GM23338 (cell line): ENCODE data around the gene INO80B. TPM values are rescaled to one million over a fixed set of nuclear protein-coding genes. Genes with fewer than 3 reads are reported as not detected.

Experiments
- ATAC-seq: fragments of 200-7000 bp; cut with Tn5 transposase; 3 replicates; pipeline ENCODE4 v1.9.1; 2020
- DNase-seq: peaks from one replicate; pipeline ENCODE4 v3.0.0-alpha.2; 2015; ENCODE audit warnings: low spot score
- H2AFZ ChIP-seq: fragments of 200-600 bp; sonication (generic); 2 replicates; pipeline ENCODE4 v1.8.0; 2016; ENCODE audit warnings: antibody characterized with exemption, mild to moderate bottlenecking, moderate library complexity
- H3F3A ChIP-seq: fragments of 200-600 bp; sonication (generic); replicated peaks from 2 replicates; pipeline ENCODE4 v1.8.0; 2017; ENCODE audit warnings: antibody characterized with exemption, mixed run types, low read depth
- H3K27ac ChIP-seq: fragments of 200-600 bp; sonication (generic); 2 replicates; pipeline ENCODE4 v1.6.1; 2016; ENCODE audit warnings: low read depth
- H3K27me3 ChIP-seq: fragments of 200-600 bp; sonication (generic); 2 replicates; pipeline ENCODE4 v1.8.0; 2016; ENCODE audit warnings: mild to moderate bottlenecking, mixed run types, moderate library complexity; ENCODE audit not compliant: insufficient read depth
- H3K36me3 ChIP-seq: fragments of 200-600 bp; sonication (generic); 2 replicates; pipeline ENCODE4 v1.8.0; 2016; ENCODE audit warnings: mild to moderate bottlenecking; ENCODE audit not compliant: insufficient read depth
- H3K4me1 ChIP-seq: fragments of 200-600 bp; sonication (generic); 2 replicates; pipeline ENCODE4 v1.8.0; 2016; ENCODE audit warnings: mild to moderate bottlenecking, moderate library complexity; ENCODE audit not compliant: insufficient read depth
- H3K4me2 ChIP-seq: fragments of 200-600 bp; sonication (generic); 2 replicates; pipeline ENCODE4 v1.7.1; 2017; ENCODE audit warnings: mixed run types
- H3K4me3 ChIP-seq: fragments of 200-600 bp; sonication (generic); 2 replicates; pipeline ENCODE4 v1.6.1; 2016; ENCODE audit warnings: mixed run types
- H3K79me2 ChIP-seq: fragments of 200-600 bp; sonication (generic); replicated peaks from 2 replicates; pipeline ENCODE4 v1.8.0; 2017; ENCODE audit warnings: mild to moderate bottlenecking; ENCODE audit not compliant: insufficient read depth
- H3K9me2 ChIP-seq: fragments of 200-600 bp; sonication (generic); 2 replicates; pipeline ENCODE4 v1.8.0; 2017; ENCODE audit not compliant: insufficient read depth
- H4K20me1 ChIP-seq: fragments of 200-600 bp; sonication (generic); replicated peaks from 2 replicates; pipeline ENCODE4 v1.8.0; 2017; ENCODE audit warnings: mild to moderate bottlenecking; ENCODE audit not compliant: insufficient read depth
- H3K27ac Mint-ChIP-seq: 2 replicates; pipeline ENCODE4 v1.8.0; 2020; ENCODE audit warnings: inconsistent platforms, mild to moderate bottlenecking, moderate library complexity, mixed read lengths
- H3K27me3 Mint-ChIP-seq: 3 replicates; pipeline ENCODE4 v1.8.0; 2022; ENCODE audit warnings: low read depth, mild to moderate bottlenecking, moderate library complexity, mixed read lengths, inconsistent platforms; ENCODE audit not compliant: insufficient read depth, poor library complexity
- H3K36me3 Mint-ChIP-seq: 3 replicates; pipeline ENCODE4 v1.8.0; 2021; ENCODE audit warnings: low read depth, mild to moderate bottlenecking, inconsistent platforms, moderate library complexity, mixed read lengths
- H3K4me1 Mint-ChIP-seq: 3 replicates; pipeline ENCODE4 v1.8.0; 2020; ENCODE audit warnings: mild to moderate bottlenecking, inconsistent platforms, mixed read lengths
- H3K4me3 Mint-ChIP-seq: 3 replicates; pipeline ENCODE4 v1.8.0; 2021; ENCODE audit warnings: moderate library complexity, mild to moderate bottlenecking, inconsistent platforms, mixed read lengths
- H3K9me3 Mint-ChIP-seq: 3 replicates; pipeline ENCODE4 v1.8.0; 2020; ENCODE audit warnings: moderate library complexity, mild to moderate bottlenecking, inconsistent platforms, mixed read lengths
- CREB1 ChIP-seq: fragments of 250-450 bp; sonication (Bioruptor Pico); IDR thresholded peaks from 2 replicates; pipeline ENCODE4 v1.5.0; 2020; ENCODE audit warnings: low read depth, mild to moderate bottlenecking, moderate library complexity
- ETS1 ChIP-seq: IDR thresholded peaks from 2 replicates; pipeline ENCODE4 v1.6.1; 2016; ENCODE audit warnings: antibody characterized with exemption
- NANOG ChIP-seq: IDR thresholded peaks from 2 replicates; pipeline ENCODE4 v1.6.1; 2016; ENCODE audit warnings: antibody characterized with exemption, borderline replicate concordance
- POLR2AphosphoS5 ChIP-seq: IDR thresholded peaks from 2 replicates; pipeline ENCODE4 v1.6.1; 2016; ENCODE audit warnings: antibody characterized with exemption, low read depth
- REST ChIP-seq: IDR thresholded peaks from one replicate; pipeline ENCODE4 v1.6.1; 2018; ENCODE audit warnings: antibody characterized with exemption; ENCODE audit not compliant: unreplicated experiment
- STAT1 ChIP-seq: IDR thresholded peaks from one replicate; pipeline ENCODE4 v1.6.1; 2016; ENCODE audit warnings: antibody characterized with exemption; ENCODE audit not compliant: unreplicated experiment
- ZNF331 ChIP-seq: fragments of 250-450 bp; sonication (Bioruptor Pico); IDR thresholded peaks from 2 replicates; pipeline ENCODE4 v1.5.0; 2020; ENCODE audit warnings: low read depth, mild to moderate bottlenecking, moderate library complexity
- long read RNA-seq: library from polyadenylated mRNA; unstranded; transcript quantifications from one replicate; pipeline ENCODE4 v2.0.0, GENCODE V29; 2020; ENCODE audit not compliant: unreplicated experiment
- polyA plus RNA-seq: library from polyadenylated mRNA; unstranded; fragments of >200 nt; fragmentation: Nextera tagmentation; extraction: Ambion mirVana; gene quantifications from 2 replicates; pipeline ENCODE4 v1.2.1, GENCODE V29; 2016
- total RNA-seq: library from RNA; depleted of rRNA; stranded (reverse); fragments of >200 nt; shearing (Covaris generic); gene quantifications from 2 replicates; pipeline ENCODE4 v1.2.3, GENCODE V29; 2014; rRNA removed

INO80B gene
- total RNA-seq (17.5 and 21.8 TPM in 2 replicates), polyA plus RNA-seq (5.1 and 6.1 TPM in 2 replicates)
- long read RNA-seq, result 0 reads

GRCh38 chr2:74454654-74455511 is at the start of gene INO80B:
TSS of gene INO80B (plus strand) at chr2:74455087. CDS start at chr2:74455117, 30 bp downstream.
- Histone ChIP-seq H3K27ac (no peak within 1 kb of the TSS), H4K20me1 (no peaks in the 10 kb centered on the region), H3K79me2 (peaks cover 5% of the 10 kb centered on the region), H3K36me3 (no peaks in the 10 kb centered on the region), H2AFZ (peak within 1 kb of the TSS; percentile 56), H3K27me3 (no peaks in the 10 kb centered on the region), H3K4me3 (peak within 1 kb of the TSS; percentile 84), H3K4me2 (peak within 1 kb of the TSS; percentile 88), H3K9me2 (no peaks in the 10 kb centered on the region), H3K4me1 (peaks cover 17% of the 10 kb centered on the region), H3F3A (peaks cover 9% of the 10 kb centered on the region)
- no peaks in the 10 kb centered on the region; the same call in 1 of the 3 replicates for H3K36me3 Mint-ChIP-seq
- H3K27ac Mint-ChIP-seq, result peak within 1 kb of the TSS; percentile 89
- TF ChIP-seq CREB1 (CRISPR knock-in tag) (peak; percentile 77), REST (no peak), POLR2AphosphoS5 (peak; percentile 84), ETS1 (peak; percentile 95)
- ATAC-seq (peak; percentile 19), DNase-seq (peak; percentile 98)
- peaks cover 24% of the 10 kb centered on the region for H3K27me3 Mint-ChIP-seq
- no peaks in the 10 kb centered on the region; the same call in 1 of the 3 replicates for H3K9me3 Mint-ChIP-seq
- peak within 1 kb of the TSS; percentile 94 for H3K4me3 Mint-ChIP-seq
- H3K4me1 Mint-ChIP-seq, result peaks cover 28% of the 10 kb centered on the region

GRCh38 chr2:74406035-74406434 is 48.9 kb upstream of the INO80B start:
- Mint-ChIP-seq H3K27ac (no peak overlapping the region), H3K4me1 (no peaks in the 10 kb centered on the region), H3K4me3 (no peak overlapping the region), H3K27me3 (peaks cover 1% of the 10 kb centered on the region), H3K36me3 (no peaks in the 10 kb centered on the region), H3K9me3 (no peaks in the 10 kb centered on the region)
- Histone ChIP-seq H3K4me1 (no peaks in the 10 kb centered on the region), H3F3A (no peaks in the 10 kb centered on the region), H2AFZ (no peak overlapping the region), H3K36me3 (no peaks in the 10 kb centered on the region), H3K79me2 (no peaks in the 10 kb centered on the region), H3K9me2 (no peaks in the 10 kb centered on the region), H4K20me1 (no peaks in the 10 kb centered on the region), H3K4me3 (no peak overlapping the region), H3K4me2 (no peak overlapping the region), H3K27me3 (no peaks in the 10 kb centered on the region), H3K27ac (no peak overlapping the region)
- no peak for ATAC-seq
- no peak for DNase-seq
- no peak for TF ChIP-seq STAT1
- TF ChIP-seq ZNF331 (CRISPR knock-in tag), result no peak
- no peak for TF ChIP-seq NANOG
